IMR-90 (cell line): ENCODE results near the gene TIMP1. TPM values are rescaled to one million over a fixed set of nuclear protein-coding genes. Genes with fewer than 3 reads are reported as not detected.

Experiments
- ATAC-seq: fragments of 200-7000 bp; cut with Tn5 transposase; 2 replicates; pipeline ENCODE4 v1.9.1; 2020; ENCODE audit warnings: low read depth, mild to moderate bottlenecking, moderate library complexity
- BruUV-seq: library from RNA; stranded (reverse); fragments of 400-500 nt; replicated peaks from 2 replicates; lab custom pipeline; 2021; lab: Mats Ljungman, UMichigan
- CTCF ChIA-PET: fragments of 300-600 bp; formaldehyde crosslinking; extraction: SDS; loops from one replicate; lab custom pipeline; 2021; ENCODE audit warnings: antibody characterized with exemption; lab: Yijun Ruan, JAX
- POLR2A ChIA-PET: fragments of 300-600 bp; sonication (Branson Sonifier 250); formaldehyde crosslinking; loops from one replicate; lab custom pipeline; 2022; ENCODE audit warnings: antibody characterized with exemption; ENCODE audit not compliant: unreplicated experiment; lab: Charles Lee
- DNase-seq: peaks from one replicate; pipeline ENCODE4 v3.0.0; 2013
- H2AFZ ChIP-seq: replicated peaks from 2 replicates; pipeline ENCODE3; 2013; ENCODE audit warnings: low read length, mild to moderate bottlenecking; ENCODE audit not compliant: poor library complexity
- H2AK5ac ChIP-seq: 2 replicates; pipeline ENCODE4 v1.6.1; 2013; ENCODE audit warnings: low read depth, low read length, inconsistent platforms
- H2AK9ac ChIP-seq: replicated peaks from 2 replicates; pipeline ENCODE3; 2013; ENCODE audit warnings: mild to moderate bottlenecking, low read depth, low read length, moderate library complexity; ENCODE audit not compliant: poor library complexity
- H2BK120ac ChIP-seq: 2 replicates; pipeline ENCODE4 v1.6.1; 2013; ENCODE audit warnings: low read depth, low read length, inconsistent platforms
- H2BK15ac ChIP-seq: 3 replicates; pipeline ENCODE4 v1.6.1; 2013; ENCODE audit warnings: low read depth, low read length, inconsistent platforms
- H2BK20ac ChIP-seq: 2 replicates; pipeline ENCODE4 v1.6.1; 2013; ENCODE audit warnings: low read depth, mild to moderate bottlenecking, inconsistent platforms, low read length, moderate library complexity
- H2BK5ac ChIP-seq: 2 replicates; pipeline ENCODE4 v1.6.1; 2013; ENCODE audit warnings: mild to moderate bottlenecking, low read depth, low read length, inconsistent platforms; ENCODE audit not compliant: poor library complexity, severe bottlenecking
- H3K14ac ChIP-seq: replicated peaks from 2 replicates; pipeline ENCODE4 v1.6.1; 2013; ENCODE audit warnings: low read depth, low read length, inconsistent platforms
- H3K18ac ChIP-seq: 2 replicates; pipeline ENCODE4 v1.6.1; 2013; ENCODE audit warnings: low read depth, low read length, control low read depth
- H3K23ac ChIP-seq: 2 replicates; pipeline ENCODE4 v1.6.1; 2013; ENCODE audit warnings: low read depth, low read length, inconsistent platforms
- H3K27ac ChIP-seq: 2 replicates; pipeline ENCODE4 v1.5.1; 2013; ENCODE audit warnings: mild to moderate bottlenecking, control low read depth, low read length; ENCODE audit not compliant: insufficient read depth
- H3K27me3 ChIP-seq: 2 replicates; pipeline ENCODE4 v1.6.1; 2013; ENCODE audit warnings: low read length; ENCODE audit not compliant: control insufficient read depth, insufficient read depth
- H3K36me3 ChIP-seq: 2 replicates; pipeline ENCODE4 v1.6.1; 2013; ENCODE audit warnings: low read length, mixed read lengths; ENCODE audit not compliant: control insufficient read depth, insufficient read depth
- H3K4ac ChIP-seq: 2 replicates; pipeline ENCODE4 v1.6.1; 2013; ENCODE audit warnings: low read depth, low read length, inconsistent platforms
- H3K4me1 ChIP-seq: 2 replicates; pipeline ENCODE4 v1.6.1; 2013; ENCODE audit warnings: low read length, mixed read lengths; ENCODE audit not compliant: control insufficient read depth, insufficient read depth
- H3K4me2 ChIP-seq: 2 replicates; pipeline ENCODE4 v1.6.1; 2013; ENCODE audit warnings: low read depth, mild to moderate bottlenecking, control low read depth, low read length, moderate library complexity
- H3K4me3 ChIP-seq: 2 replicates; pipeline ENCODE4 v1.5.1; 2013; ENCODE audit warnings: low read depth, mild to moderate bottlenecking, control low read depth, low read length, moderate library complexity; ENCODE audit not compliant: insufficient read depth
- H3K56ac ChIP-seq: 2 replicates; pipeline ENCODE4 v1.6.1; 2013; ENCODE audit warnings: low read length, inconsistent platforms; ENCODE audit not compliant: insufficient read depth; ENCODE audit errors: extremely low read depth
- H3K79me1 ChIP-seq, 2 experiments: 2 replicates each; pipeline ENCODE4 v1.6.1; 2013; ENCODE audit warnings: low read length in 2 of 2, inconsistent platforms in 1 of 2, low read depth in 1 of 2
- H3K9ac ChIP-seq: 2 replicates; pipeline ENCODE4 v1.6.1; 2013; ENCODE audit warnings: low read depth, low read length, control low read depth
- H3K9me1 ChIP-seq: 2 replicates; pipeline ENCODE4 v1.6.1; 2013; ENCODE audit warnings: low read length, inconsistent platforms; ENCODE audit not compliant: insufficient read depth
- H3K9me3 ChIP-seq: 2 replicates; pipeline ENCODE4 v1.6.1; 2013; ENCODE audit warnings: low read length; ENCODE audit not compliant: control insufficient read depth, insufficient read depth
- H4K20me1 ChIP-seq: 2 replicates; pipeline ENCODE4 v1.6.1; 2013; ENCODE audit warnings: low read length, inconsistent platforms; ENCODE audit not compliant: insufficient read depth
- H4K5ac ChIP-seq: 2 replicates; pipeline ENCODE4 v1.6.1; 2013; ENCODE audit warnings: mild to moderate bottlenecking, low read depth, low read length, control low read depth
- H4K8ac ChIP-seq, 2 experiments: 2 replicates each; pipeline ENCODE4 v1.6.1; 2013; ENCODE audit warnings: low read depth in 2 of 2, low read length in 2 of 2, control low read depth in 1 of 2, inconsistent platforms in 1 of 2
- H4K91ac ChIP-seq: 2 replicates; pipeline ENCODE4 v1.6.1; 2013; ENCODE audit warnings: low read depth, low read length, inconsistent platforms; ENCODE audit not compliant: insufficient read depth
- CHD1 ChIP-seq: IDR thresholded peaks from 2 replicates; pipeline ENCODE4 v1.6.1; 2012; ENCODE audit warnings: low read depth, low read length, improper control_type of control experiment
- FOS ChIP-seq: fragments of 150-350 bp; IDR thresholded peaks from 2 replicates; pipeline ENCODE4 v1.6.1; 2016; ENCODE audit warnings: low read depth, low read length
- MAFK ChIP-seq: IDR thresholded peaks from 2 replicates; pipeline ENCODE4 v1.6.1; 2012; ENCODE audit warnings: low read depth, low read length, improper control_type of control experiment
- MAZ ChIP-seq: IDR thresholded peaks from 2 replicates; pipeline ENCODE4 v1.6.1; 2012; ENCODE audit warnings: low read depth, mild to moderate bottlenecking, low read length, improper control_type of control experiment, moderate library complexity, borderline replicate concordance
- MXI1 ChIP-seq: IDR thresholded peaks from 2 replicates; pipeline ENCODE4 v1.6.1; 2012; ENCODE audit warnings: low read depth, mild to moderate bottlenecking, low read length, moderate library complexity, borderline replicate concordance
- POLR2A ChIP-seq: IDR thresholded peaks from 2 replicates; pipeline ENCODE4 v1.6.1; 2012; ENCODE audit warnings: mild to moderate bottlenecking, low read depth, low read length
- RAD21 ChIP-seq: IDR thresholded peaks from 2 replicates; pipeline ENCODE4 v1.6.1; 2012; ENCODE audit warnings: low read length, improper control_type of control experiment
- RFX5 ChIP-seq: IDR thresholded peaks from 2 replicates; pipeline ENCODE4 v1.8.0; 2012; ENCODE audit warnings: low read depth, mild to moderate bottlenecking, low read length, moderate library complexity
- SMC3 ChIP-seq: fragments of 150-350 bp; IDR thresholded peaks from 2 replicates; pipeline ENCODE4 v1.6.1; 2016; ENCODE audit warnings: low read depth, mild to moderate bottlenecking, antibody characterized with exemption, low read length, moderate library complexity
- WGBS, 2 experiments: methylation state at CpG; one replicate each; pipeline versions ENCODE4 v1.1.5 to v1.1.7; 2013; ENCODE audit warnings: missing lambda C conversion rate in 2 of 2; ENCODE audit not compliant: insufficient read length in 1 of 2; ENCODE audit errors: extremely low coverage in 2 of 2; 5-methylcytosine and 5-hydroxymethylcytosine counted together
- dilution Hi-C: fragments of 300-500 bp; cut with HindIII; formaldehyde crosslinking; loops from one replicate; pipeline ENCODE4 v1.14.3; 2018; ENCODE audit warnings: low sequenced_read_pairs; ENCODE audit not compliant: unreplicated experiment
- in situ Hi-C: fragments of 300-500 bp; cut with MboI; formaldehyde crosslinking; loops from 3 replicates; pipeline ENCODE4 v1.14.3; 2019; ENCODE audit warnings: low sequenced_read_pairs, inconsistent platforms, mixed read lengths
- intact Hi-C: fragments of 100-400 bp; cut with micrococcal nuclease; formaldehyde crosslinking; loops from 2 replicates; pipeline ENCODE4 v1.10.0; 2022
- polyA plus RNA-seq, 3 experiments: library from polyadenylated mRNA; depleted of rRNA; stranded (reverse); fragments of >200 nt; gene quantifications; 2 replicates each; pipeline ENCODE4 v1.2.3, GENCODE V29; 2012; ENCODE audit warnings: low replicate concordance in 1 of 3
- total RNA-seq: library from RNA; depleted of rRNA; stranded (reverse); fragments of >200 nt; gene quantifications from 2 replicates; pipeline ENCODE4 v1.2.3, GENCODE V29; 2012
- TF ChIP-seq, protein P1 (sequence below): fragments of 150-350 bp; IDR thresholded peaks from 2 replicates; pipeline ENCODE4 v1.6.1; 2017; ENCODE audit warnings: mild to moderate bottlenecking, antibody characterized with exemption, low read length, low read depth
- TF ChIP-seq, protein P2 (sequence below): fragments of 150-350 bp; IDR thresholded peaks from 2 replicates; pipeline ENCODE4 v1.6.1; 2016; ENCODE audit warnings: low read depth, mild to moderate bottlenecking, low read length, moderate library complexity, borderline replicate concordance
- TF ChIP-seq, protein P3 (sequence below): conservative IDR thresholded peaks from 2 replicates; pipeline ENCODE4 v1.5.1; 2012; ENCODE audit warnings: mild to moderate bottlenecking, low read depth, low read length, improper control_type of control experiment

TIMP1 gene
- total and polyA plus RNA-seq, 2 of the 4 experiments (the other 2 are of a cell fraction) = 512 to 3,078 TPM

DNA sequence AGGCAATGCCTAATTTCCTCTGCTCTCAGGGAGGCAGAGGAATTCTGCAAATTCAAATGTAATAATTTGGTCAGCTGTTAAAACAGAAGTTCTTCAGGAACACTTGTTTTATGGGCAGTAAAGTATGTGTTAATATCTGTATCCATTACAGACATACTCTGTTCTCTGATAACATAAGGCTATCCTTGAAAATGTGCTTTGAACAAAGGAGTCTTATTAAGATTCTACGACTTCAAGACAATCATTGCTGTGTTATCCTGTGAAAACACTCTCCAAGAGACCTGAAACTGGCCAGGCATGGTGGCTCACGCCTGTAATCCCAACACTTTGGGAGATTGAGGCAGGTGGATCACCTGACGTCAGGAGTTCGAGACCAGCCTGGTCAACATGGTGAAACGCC is 49.4 kb downstream of the TIMP1 start:
- no peak for ATAC-seq
- no peak overlapping the region for H3K18ac ChIP-seq
- no peak overlapping the region for H3K14ac ChIP-seq
- in situ Hi-C loops = loop anchor here (25.0 kb wide), 1 partner anchor 419 kb away; the partner anchor contains the start of gene CDK16
- no peak overlapping the region for H2BK5ac ChIP-seq
- no peaks in the 10 kb centered on the region for H3K9me1 ChIP-seq
- TF ChIP-seq RFX5 (no peak), RAD21 (no peak), MAFK (no peak), FOS (no peak), SMC3 (no peak), MAZ (no peak), POLR2A (no peak), CHD1 (no peak), MXI1 (no peak)
- TF ChIP-seq, protein P1, sequence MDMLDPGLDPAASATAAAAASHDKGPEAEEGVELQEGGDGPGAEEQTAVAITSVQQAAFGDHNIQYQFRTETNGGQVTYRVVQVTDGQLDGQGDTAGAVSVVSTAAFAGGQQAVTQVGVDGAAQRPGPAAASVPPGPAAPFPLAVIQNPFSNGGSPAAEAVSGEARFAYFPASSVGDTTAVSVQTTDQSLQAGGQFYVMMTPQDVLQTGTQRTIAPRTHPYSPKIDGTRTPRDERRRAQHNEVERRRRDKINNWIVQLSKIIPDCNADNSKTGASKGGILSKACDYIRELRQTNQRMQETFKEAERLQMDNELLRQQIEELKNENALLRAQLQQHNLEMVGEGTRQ = no peak
- TF ChIP-seq, protein P2, sequence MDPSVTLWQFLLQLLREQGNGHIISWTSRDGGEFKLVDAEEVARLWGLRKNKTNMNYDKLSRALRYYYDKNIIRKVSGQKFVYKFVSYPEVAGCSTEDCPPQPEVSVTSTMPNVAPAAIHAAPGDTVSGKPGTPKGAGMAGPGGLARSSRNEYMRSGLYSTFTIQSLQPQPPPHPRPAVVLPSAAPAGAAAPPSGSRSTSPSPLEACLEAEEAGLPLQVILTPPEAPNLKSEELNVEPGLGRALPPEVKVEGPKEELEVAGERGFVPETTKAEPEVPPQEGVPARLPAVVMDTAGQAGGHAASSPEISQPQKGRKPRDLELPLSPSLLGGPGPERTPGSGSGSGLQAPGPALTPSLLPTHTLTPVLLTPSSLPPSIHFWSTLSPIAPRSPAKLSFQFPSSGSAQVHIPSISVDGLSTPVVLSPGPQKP = no peak
- TF ChIP-seq, protein P3, sequence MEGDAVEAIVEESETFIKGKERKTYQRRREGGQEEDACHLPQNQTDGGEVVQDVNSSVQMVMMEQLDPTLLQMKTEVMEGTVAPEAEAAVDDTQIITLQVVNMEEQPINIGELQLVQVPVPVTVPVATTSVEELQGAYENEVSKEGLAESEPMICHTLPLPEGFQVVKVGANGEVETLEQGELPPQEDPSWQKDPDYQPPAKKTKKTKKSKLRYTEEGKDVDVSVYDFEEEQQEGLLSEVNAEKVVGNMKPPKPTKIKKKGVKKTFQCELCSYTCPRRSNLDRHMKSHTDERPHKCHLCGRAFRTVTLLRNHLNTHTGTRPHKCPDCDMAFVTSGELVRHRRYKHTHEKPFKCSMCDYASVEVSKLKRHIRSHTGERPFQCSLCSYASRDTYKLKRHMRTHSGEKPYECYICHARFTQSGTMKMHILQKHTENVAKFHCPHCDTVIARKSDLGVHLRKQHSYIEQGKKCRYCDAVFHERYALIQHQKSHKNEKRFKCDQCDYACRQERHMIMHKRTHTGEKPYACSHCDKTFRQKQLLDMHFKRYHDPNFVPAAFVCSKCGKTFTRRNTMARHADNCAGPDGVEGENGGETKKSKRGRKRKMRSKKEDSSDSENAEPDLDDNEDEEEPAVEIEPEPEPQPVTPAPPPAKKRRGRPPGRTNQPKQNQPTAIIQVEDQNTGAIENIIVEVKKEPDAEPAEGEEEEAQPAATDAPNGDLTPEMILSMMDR = no peak
- 60% methylated on average over 1 of the region's 5 CpGs; no CpG with 5 or more reads in 1 of the 2 experiments for WGBS, 2 experiments
- no peak overlapping the region for H3K4me3 ChIP-seq
- H2AK9ac ChIP-seq = no peak overlapping the region
- H3K27me3 ChIP-seq = no peaks in the 10 kb centered on the region; the same call in 1 of the 2 replicates
- no peak overlapping the region for H2BK20ac ChIP-seq
- H3K23ac ChIP-seq = no peak overlapping the region
- POLR2A ChIA-PET = no interaction called here
- CTCF ChIA-PET = no interaction called here
- dilution Hi-C loops = no loop called here
- no peak overlapping the region for H2BK120ac ChIP-seq
- H4K91ac ChIP-seq = no peak overlapping the region
- no peak overlapping the region for H3K56ac ChIP-seq
- no peaks in the 10 kb centered on the region for H3K4me1 ChIP-seq
- H4K5ac ChIP-seq = no peak overlapping the region
- H2BK15ac ChIP-seq = no peak overlapping the region
- no peak overlapping the region for H3K4me2 ChIP-seq
- H2AK5ac ChIP-seq = no peak overlapping the region
- H3K9me3 ChIP-seq = no peaks in the 10 kb centered on the region
- DNase-seq = no peak
- BruUV-seq = no TSS peak
- H3K9ac ChIP-seq = no peak overlapping the region
- no peak overlapping the region for H3K27ac ChIP-seq
- no peaks in the 10 kb centered on the region; the same call in 1 of the 2 replicates for H4K20me1 ChIP-seq
- H3K36me3 ChIP-seq = peaks cover 18% of the 10 kb centered on the region; the same call in 1 of the 2 replicates
- H4K8ac ChIP-seq = no peak overlapping the region
- no peak overlapping the region for H3K4ac ChIP-seq
- intact Hi-C loops = no loop called here
- H2AFZ ChIP-seq = no peak overlapping the region
- H3K79me1 ChIP-seq = no peaks in the 10 kb centered on the region
